ENCODE measurements around the gene PCDHGA3.
"Not testable (repeated sequence)": the region's sequence is repeated elsewhere in the genome, so short reads cannot be mapped to it uniquely, and the experiment has no call there.

- TF ChIP-seq ZBTB2 (CRISPR knock-in tag; IDR thresholded peaks at IDR 0.05; ENCODE audit: low read depth); ZKSCAN1 (IDR thresholded peaks at IDR 0.05; ENCODE audit: low read length); SP1 (IDR thresholded peaks at IDR 0.05); SP1 (CRISPR knock-in tag; IDR thresholded peaks at IDR 0.05); RAD51 (IDR thresholded peaks at IDR 0.05; ENCODE audit: borderline replicate concordance); POLR2A (IDR thresholded peaks at IDR 0.05; ENCODE audit: insufficient read depth in 1 of 2, low read depth in 2 of 2, low read length in 2 of 2); ATF3 (CRISPR knock-in tag; IDR thresholded peaks at IDR 0.05): not testable (repeated sequence)
Measured at GRCh38 chr5:141332571-141332970, 11.1 kb upstream of the PCDHGA3 start.

Data from HepG2 (cell line).